Ovary (tissue), 9 donors: ENCODE measurements around the gene NCF4. TPM values are rescaled to one million over a fixed set of nuclear protein-coding genes. Genes with fewer than 3 reads are reported as not detected.

ENCODE experiments used
- DNase-seq, 5 donors: peaks; one replicate each; pipeline ENCODE4 v3.0.0-alpha.2; 2019 to 2020
- H3K27ac ChIP-seq, 2 donors: fragments of 200-600 bp; one replicate each; pipeline versions ENCODE4 v1.5.1 to v1.8.0; 2019 to 2022
- H3K27me3 ChIP-seq: fragments of 200-600 bp; one replicate; pipeline ENCODE4 v1.8.0; 2022
- H3K36me3 ChIP-seq: fragments of 200-600 bp; sonication (generic); one replicate; pipeline ENCODE4 v1.5.1; 2019
- H3K4me1 ChIP-seq: one replicate; pipeline ENCODE4 v1.8.1; 2013; ENCODE audit warnings: mild to moderate bottlenecking, moderate library complexity; ENCODE audit not compliant: insufficient read depth
- H3K4me3 ChIP-seq: fragments of 200-600 bp; sonication (generic); one replicate; pipeline ENCODE4 v1.5.1; 2017
- H3K9me3 ChIP-seq, 2 donors: fragments of 200-600 bp in 1 of 2; sonication (generic) in 1 of 2; one replicate each; pipeline versions ENCODE4 v1.5.1 to v1.8.1; 2013 to 2019; ENCODE audit warnings: mild to moderate bottlenecking in 1 of 2, moderate library complexity in 1 of 2
- EP300 ChIP-seq: sonication (generic); formaldehyde crosslinking; IDR thresholded peaks from one replicate; pipeline ENCODE4 v1.6.1; 2017; ENCODE audit warnings: antibody characterized with exemption
- POLR2A ChIP-seq: fragments of 450-650 bp; IDR thresholded peaks from one replicate; pipeline ENCODE4 v1.6.1; 2017; ENCODE audit warnings: antibody characterized with exemption, mild to moderate bottlenecking, moderate library complexity
- WGBS, 3 donors: extraction: QIAGEN DNeasy Blood & Tissue Kit in 1 of 3; methylation state at CpG; one replicate each; pipeline versions ENCODE4 v1.1.5 to v1.1.7; 2013 to 2017; 5-methylcytosine and 5-hydroxymethylcytosine counted together
- intact Hi-C, 4 donors: fragments of 100-400 bp; cut with DNase I; formaldehyde crosslinking; loops; one replicate each; pipeline versions ENCODE4 v1.11.0 to v1.15.1; 2022 to 2023
- polyA plus RNA-seq, 2 donors: library from polyadenylated mRNA; stranded (reverse); fragments of 200-250 nt in 1 of 2; fragments of 350-450 nt in 1 of 2; fragmentation: Illumina TruSeq in 1 of 2; extraction: RNeasy Lipid Tissue Mini Kit (QIAGEN cat#74804) in 1 of 2; gene quantifications; one replicate each; pipeline ENCODE4 v1.2.3, GENCODE V29; 2013 to 2014
- total RNA-seq, 7 donors: library from RNA; depleted of rRNA in 2 of 7; stranded (reverse); fragments of >200 nt in 2 of 7; fragmentation: NEBNext Ultra II Directional in 3 of 7; extraction: Animal tissue kit (Norgen Biotek cat#: 25700) in 3 of 7; gene quantifications; one replicate each; pipeline versions ENCODE4 v1.1.0 to v1.2.4, GENCODE V29; 2016 to 2023
- TF ChIP-seq, protein P1 (sequence below), 3 donors: fragments of 450-650 bp in 2 of 3; fragments of 200-600 bp in 1 of 3; IDR thresholded peaks; one replicate each; pipeline versions ENCODE4 v1.5.1 to v1.8.0; 2016 to 2022; ENCODE audit warnings: antibody characterized with exemption in 3 of 3, mild to moderate bottlenecking in 1 of 3
- donor health status: DM: no; HTN: no; CAD: no; lungs with moderate emphysema.
- donor health status: DM: no; HTN: no; CAD: no.
- donor health status: Bipolar disorder and iron deficiency.
- donor health status: DM: yes; HTN: yes; CAD: no.
- donor health status: DM: no; HTN: no; CAD: no.
- donor health status: DM: yes; HTN: yes; CAD: no.

Gene NCF4
- total and polyA plus RNA-seq, 9 donors = 2.2 to 6.7 (median 4.8) TPM

DNA sequence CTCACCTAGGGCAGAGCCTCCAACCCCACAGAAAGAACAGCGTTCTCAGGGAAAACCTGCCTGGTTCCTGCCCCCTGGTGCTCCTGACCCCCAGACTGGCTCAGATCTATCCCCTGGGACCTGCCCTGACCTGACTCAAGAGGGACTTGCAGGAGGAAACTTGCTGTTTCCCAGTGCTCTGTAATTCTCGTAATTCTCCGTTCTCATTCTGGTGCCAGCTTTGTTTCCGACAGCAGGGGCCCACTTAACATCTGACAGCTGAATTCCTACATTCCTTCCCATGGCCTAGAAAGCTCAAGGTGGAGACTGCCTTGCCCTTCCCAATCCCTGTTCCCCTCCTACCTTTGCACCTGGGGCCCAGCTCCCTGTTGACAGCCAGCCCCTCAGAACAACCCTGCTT, 40.1 kb downstream of the NCF4 start:
- peaks cover 0 to 3% of the 10 kb centered on the region in 2 donors for H3K9me3 ChIP-seq
- H3K27ac ChIP-seq = no peak overlapping the region
- H3K4me3 ChIP-seq = no peak overlapping the region
- no peaks in the 10 kb centered on the region for H3K4me1 ChIP-seq
- TF ChIP-seq, protein P1, sequence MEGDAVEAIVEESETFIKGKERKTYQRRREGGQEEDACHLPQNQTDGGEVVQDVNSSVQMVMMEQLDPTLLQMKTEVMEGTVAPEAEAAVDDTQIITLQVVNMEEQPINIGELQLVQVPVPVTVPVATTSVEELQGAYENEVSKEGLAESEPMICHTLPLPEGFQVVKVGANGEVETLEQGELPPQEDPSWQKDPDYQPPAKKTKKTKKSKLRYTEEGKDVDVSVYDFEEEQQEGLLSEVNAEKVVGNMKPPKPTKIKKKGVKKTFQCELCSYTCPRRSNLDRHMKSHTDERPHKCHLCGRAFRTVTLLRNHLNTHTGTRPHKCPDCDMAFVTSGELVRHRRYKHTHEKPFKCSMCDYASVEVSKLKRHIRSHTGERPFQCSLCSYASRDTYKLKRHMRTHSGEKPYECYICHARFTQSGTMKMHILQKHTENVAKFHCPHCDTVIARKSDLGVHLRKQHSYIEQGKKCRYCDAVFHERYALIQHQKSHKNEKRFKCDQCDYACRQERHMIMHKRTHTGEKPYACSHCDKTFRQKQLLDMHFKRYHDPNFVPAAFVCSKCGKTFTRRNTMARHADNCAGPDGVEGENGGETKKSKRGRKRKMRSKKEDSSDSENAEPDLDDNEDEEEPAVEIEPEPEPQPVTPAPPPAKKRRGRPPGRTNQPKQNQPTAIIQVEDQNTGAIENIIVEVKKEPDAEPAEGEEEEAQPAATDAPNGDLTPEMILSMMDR (IDR thresholded peaks at IDR 0.05) = no peak
- TF ChIP-seq EP300 = no peak
- TF ChIP-seq POLR2A = no peak
- H3K36me3 ChIP-seq = no peaks in the 10 kb centered on the region
- no peak for DNase-seq
- intact Hi-C loops = no loop called here
- no peaks in the 10 kb centered on the region for H3K27me3 ChIP-seq
- 29 to 41% (median 36%) methylated on average over 4 of the region's 4 CpGs for WGBS, 3 donors

- no peaks in the 10 kb centered on the region for H3K27me3 ChIP-seq
- no peak overlapping the region for H3K27ac ChIP-seq
- WGBS, 3 donors = 81 to 88% (median 83%) methylated on average over 13 of the region's 13 CpGs
- H3K4me3 ChIP-seq = no peak overlapping the region
- H3K36me3 ChIP-seq = no peaks in the 10 kb centered on the region
- DNase-seq = no peak
- intact Hi-C loops = no loop called here
- no peaks in the 10 kb centered on the region for H3K9me3 ChIP-seq
- TF ChIP-seq, protein P1 (IDR thresholded peaks at IDR 0.05) = no peak
- no peak for TF ChIP-seq POLR2A
- no peak for TF ChIP-seq EP300
- H3K4me1 ChIP-seq = no peaks in the 10 kb centered on the region
Observed at GRCh38 chr22:36901411-36902142, 40.8 kb downstream of the NCF4 start.

DNA sequence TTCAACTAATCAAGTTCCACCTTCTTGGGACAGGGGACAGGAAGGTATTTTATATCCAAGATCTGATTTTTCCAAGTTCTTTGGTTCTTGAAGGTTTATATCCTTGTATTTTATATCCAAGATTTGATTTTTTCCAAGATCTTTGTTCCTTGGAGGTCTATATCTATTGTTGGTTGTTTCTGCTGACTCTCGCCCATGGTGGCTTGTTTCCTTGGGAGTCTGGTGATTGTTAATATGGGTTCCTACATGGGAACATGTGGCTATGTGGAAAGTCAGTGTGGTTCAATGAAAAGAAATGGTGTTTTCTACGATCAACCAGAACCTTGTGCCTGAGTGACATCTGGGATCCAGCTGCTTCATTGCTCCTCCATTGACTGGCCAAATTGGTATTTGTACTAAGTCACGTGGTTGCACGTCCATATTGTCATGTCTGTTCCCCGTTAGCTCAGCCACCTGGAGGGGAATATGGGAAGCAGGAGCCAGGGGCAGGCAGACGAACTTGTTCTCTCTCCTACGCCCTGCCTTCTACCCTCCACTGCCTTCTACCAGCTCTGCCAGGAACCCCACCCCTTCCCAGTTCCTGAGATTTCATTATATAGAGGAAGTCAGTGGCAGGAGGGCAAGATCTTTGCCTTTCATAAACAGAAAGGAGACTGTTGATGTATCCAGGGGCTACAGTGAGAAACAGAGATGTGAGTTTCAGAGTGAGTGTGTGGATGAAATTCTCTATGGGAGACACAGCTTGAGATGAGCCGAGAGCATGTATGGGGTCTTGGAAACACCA, 41.5 kb downstream of the NCF4 start:
- WGBS, 3 donors = 79 to 87% (median 79%) methylated on average over 8 of the region's 8 CpGs

GRCh38 chr22:36904260-36904880, 43.6 kb downstream of the NCF4 start:
- no peaks in the 10 kb centered on the region for H3K36me3 ChIP-seq
- no peaks in the 10 kb centered on the region for H3K4me1 ChIP-seq
- no peak for DNase-seq
- H3K4me3 ChIP-seq = no peak overlapping the region
- intact Hi-C loops = no loop called here
- no peak overlapping the region for H3K27ac ChIP-seq
- TF ChIP-seq EP300 = no peak
- TF ChIP-seq, protein P1 (IDR thresholded peaks at IDR 0.05) = no peak
- no peak for TF ChIP-seq POLR2A
- H3K9me3 ChIP-seq = no peaks in the 10 kb centered on the region
- H3K27me3 ChIP-seq = no peaks in the 10 kb centered on the region
- 78 to 87% (median 78%) methylated on average over 6 of the region's 6 CpGs for whole genome bisulfite sequencing, 3 donors

More for the DNA sequence above, 41.5 kb downstream of the NCF4 start:
- no peaks in the 10 kb centered on the region for H3K36me3 ChIP-seq
- no peaks in the 10 kb centered on the region for H3K9me3 ChIP-seq
- no peaks in the 10 kb centered on the region for H3K4me1 ChIP-seq
- TF ChIP-seq, protein P1 (IDR thresholded peaks at IDR 0.05) = no peak
- no peak for TF ChIP-seq EP300
- no peak for TF ChIP-seq POLR2A
- DNase-seq = no peak
- no peaks in the 10 kb centered on the region for H3K27me3 ChIP-seq
- H3K27ac ChIP-seq = no peak overlapping the region
- no peak overlapping the region for H3K4me3 ChIP-seq
- intact Hi-C loops = no loop called here
